GM18907 (cell line): Measurements from ENCODE around the gene MAGI2.

ENCODE experiments used
- ATAC-seq: cut with Tn5 transposase; IDR thresholded peaks from one replicate; pipeline ENCODE4 v1.9.1; 2021; ENCODE audit warnings: mild to moderate bottlenecking, moderate library complexity; ENCODE audit not compliant: unreplicated experiment

Gene MAGI2

GRCh38 chr7:79453558-79454360, at the start of gene MAGI2:
Gene MAGI2 (minus strand): TSS chr7:79453667. CDS start chr7:79453320, 347 bp downstream.
- ATAC-seq, result no peak

- no peak for ATAC-seq
Observed at GRCh38 chr7:79502151-79502550, 48.7 kb upstream of the MAGI2 start.

- no peak for ATAC-seq
Observed at GRCh38 chr7:79500759-79501158, 47.3 kb upstream of the MAGI2 start.

GRCh38 chr7:79497728-79498127, 44.3 kb upstream of the MAGI2 start:
- no peak for ATAC-seq

- ATAC-seq, result no peak
Observed at GRCh38 chr7:79495544-79496272, 42.2 kb upstream of the MAGI2 start.

GRCh38 chr7:79494046-79494445, 40.6 kb upstream of the MAGI2 start:
- ATAC-seq, result no peak

- ATAC-seq, result no peak
Observed at GRCh38 chr7:79489371-79489770, 35.9 kb upstream of the MAGI2 start.

- no peak for ATAC-seq
Observed at GRCh38 chr7:79478386-79478785, 24.9 kb upstream of the MAGI2 start.

- no peak for ATAC-seq
Observed at GRCh38 chr7:79475455-79475854, 22.0 kb upstream of the MAGI2 start.

- no peak for ATAC-seq
Observed at GRCh38 chr7:79471699-79472098, 18.2 kb upstream of the MAGI2 start.

GRCh38 chr7:79471283-79471682, 17.8 kb upstream of the MAGI2 start:
- ATAC-seq, result no peak

GRCh38 chr7:79465551-79465950, 12.1 kb upstream of the MAGI2 start:
- ATAC-seq, result no peak

GRCh38 chr7:79464051-79464450, 10.6 kb upstream of the MAGI2 start:
- ATAC-seq, result no peak

GRCh38 chr7:79462390-79462789, 8.9 kb upstream of the MAGI2 start:
- no peak for ATAC-seq

GRCh38 chr7:79461660-79462059, 8.2 kb upstream of the MAGI2 start:
- ATAC-seq, result no peak

- ATAC-seq, result no peak
Observed at GRCh38 chr7:79459381-79459780, 5.9 kb upstream of the MAGI2 start.

GRCh38 chr7:79458796-79459195, 5.3 kb upstream of the MAGI2 start:
- no peak for ATAC-seq

- no peak for ATAC-seq
Observed at GRCh38 chr7:79455173-79455790, 1.8 kb upstream of the MAGI2 start.

- ATAC-seq, result no peak
Observed at GRCh38 chr7:79454361-79454960, 994 bp upstream of the MAGI2 start.

- ATAC-seq, result no peak
Observed at GRCh38 chr7:79453266-79453557, 255 bp downstream of the MAGI2 start.

- ATAC-seq, result no peak
Observed at GRCh38 chr7:79452495-79453265, 787 bp downstream of the MAGI2 start.
